NT2/D1 (cell line): Measurements from ENCODE around the gene MCEE.

Source experiments
- YY1 ChIP-seq: IDR thresholded peaks from 2 replicates; pipeline ENCODE4 v1.6.1; 2011; ENCODE audit not compliant: insufficient read length, insufficient read depth
- ZNF274 ChIP-seq: IDR thresholded peaks from 2 replicates; pipeline ENCODE4 v1.6.1; 2011; ENCODE audit warnings: mild to moderate bottlenecking, low read depth, low read length

DNA sequence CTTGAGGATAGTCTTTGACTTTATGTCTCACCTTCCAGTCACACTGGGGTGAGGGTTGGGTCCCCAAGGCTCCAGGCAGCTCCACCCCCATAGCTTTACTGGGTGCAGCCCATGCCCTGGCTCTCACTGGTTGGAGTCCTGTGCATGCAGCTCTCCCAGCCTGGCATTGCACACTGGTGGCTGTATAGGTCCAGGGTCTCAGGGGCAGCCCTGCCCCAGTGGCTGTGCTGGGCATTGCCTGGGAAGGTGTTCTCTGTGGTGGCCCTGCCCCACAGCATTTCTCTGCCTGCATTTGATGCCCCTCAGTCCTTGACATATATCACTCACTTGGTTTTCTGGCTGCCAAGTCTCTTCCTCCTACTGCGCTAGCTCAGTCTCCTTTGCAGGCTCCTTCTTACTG, 21.6 kb upstream of the MCEE start:
- TF ChIP-seq YY1 (no peak), ZNF274 (no peak)
